Measurements from ENCODE around the gene CNN2.

- TF ChIP-seq EZH2 (optimal IDR thresholded peaks at IDR 0.05; ENCODE audit: low read depth, low read length) (no peak), CTCF (IDR thresholded peaks at IDR 0.05; ENCODE audit: low read length) (no peak)
Observed at GRCh38 chr19:1061987-1062386, 35.6 kb downstream of the CNN2 start.

Measured in MM.1S (cell line).